Chondrocyte (in vitro differentiated cells): ENCODE results near the gene TRAF1. TPM values are rescaled to one million over a fixed set of nuclear protein-coding genes. Genes with fewer than 3 reads are reported as not detected.

ENCODE experiments used
- DNase-seq: peaks from one replicate; pipeline ENCODE4 v3.0.0; 2021; ENCODE audit warnings: mixed read lengths, low spot score
- H3K27ac Mint-ChIP-seq: one replicate; pipeline ENCODE4 v1.8.0; 2021; ENCODE audit warnings: mild to moderate bottlenecking, moderate library complexity, mixed read lengths; ENCODE audit not compliant: unreplicated experiment
- H3K27me3 Mint-ChIP-seq: 2 replicates; pipeline ENCODE4 v1.8.0; 2021; ENCODE audit warnings: low read depth, mixed read lengths
- H3K36me3 Mint-ChIP-seq: 2 replicates; pipeline ENCODE4 v1.8.0; 2021; ENCODE audit warnings: low read depth, mixed read lengths
- H3K4me1 Mint-ChIP-seq: 2 replicates; pipeline ENCODE4 v1.8.0; 2021; ENCODE audit warnings: low read depth, mild to moderate bottlenecking, mixed read lengths
- H3K4me3 Mint-ChIP-seq: one replicate; pipeline ENCODE4 v1.8.0; 2021; ENCODE audit warnings: mild to moderate bottlenecking, moderate library complexity, mixed read lengths; ENCODE audit not compliant: unreplicated experiment
- H3K9me3 Mint-ChIP-seq: 2 replicates; pipeline ENCODE4 v1.8.0; 2021; ENCODE audit warnings: low read depth, mixed read lengths
- total RNA-seq: library from RNA; stranded (reverse); gene quantifications from 3 replicates; pipeline ENCODE4 v1.2.1, GENCODE V29; 2021
- TF ChIP-seq, protein P1 (sequence below): fragments of 200-600 bp; sonication (generic); IDR thresholded peaks from 2 replicates; pipeline ENCODE4 v1.5.0; 2021; ENCODE audit warnings: antibody characterized with exemption, mild to moderate bottlenecking, moderate library complexity

The TRAF1 gene
- total RNA-seq, 1 donor from 2014 or later, result 10.8 TPM

DNA sequence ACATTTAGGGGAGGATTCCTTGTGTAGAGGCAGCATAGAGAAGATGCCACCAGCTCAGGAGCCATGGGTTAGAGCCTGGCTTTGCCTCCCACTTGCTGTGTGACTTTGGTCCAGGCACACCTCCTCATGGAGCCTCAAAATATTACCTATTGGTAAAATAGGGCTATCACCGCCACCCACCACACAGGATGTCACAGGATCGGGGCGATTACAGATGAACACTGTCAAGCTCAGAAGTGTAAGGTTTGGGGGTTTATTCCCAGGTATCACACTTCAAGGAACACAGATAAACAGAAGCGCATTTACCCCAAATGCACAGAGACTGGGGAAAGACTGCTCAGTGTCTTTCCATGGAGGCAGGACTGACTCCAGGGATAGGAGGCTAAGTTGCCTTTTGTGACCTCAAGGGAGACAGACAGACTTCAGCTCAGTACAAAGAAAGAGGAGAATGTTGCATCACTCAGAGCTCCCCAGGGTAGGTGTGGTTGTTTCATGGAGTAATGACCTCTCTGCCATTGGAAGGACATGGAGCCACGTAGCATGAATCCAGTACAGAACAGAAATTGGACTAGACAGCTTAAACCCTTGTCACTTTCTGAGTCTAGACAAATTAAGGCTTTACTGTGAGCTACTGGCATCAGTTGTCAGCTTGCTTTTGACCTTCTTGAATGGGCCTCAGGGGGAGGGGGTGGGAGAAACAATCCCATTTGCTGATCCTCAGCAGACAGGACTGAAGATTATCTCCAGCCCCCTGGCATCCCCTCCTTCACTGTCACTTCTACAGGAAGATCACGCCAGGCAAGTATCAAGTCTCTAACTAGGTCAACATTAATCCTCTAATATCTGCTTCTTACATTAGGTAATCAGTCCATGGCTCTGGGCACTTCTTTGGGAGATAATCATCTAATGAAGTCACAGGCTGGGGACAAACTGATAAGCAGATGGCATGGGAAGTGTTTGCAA is 6.5 kb downstream of the TRAF1 start:
- TF ChIP-seq, protein P1, sequence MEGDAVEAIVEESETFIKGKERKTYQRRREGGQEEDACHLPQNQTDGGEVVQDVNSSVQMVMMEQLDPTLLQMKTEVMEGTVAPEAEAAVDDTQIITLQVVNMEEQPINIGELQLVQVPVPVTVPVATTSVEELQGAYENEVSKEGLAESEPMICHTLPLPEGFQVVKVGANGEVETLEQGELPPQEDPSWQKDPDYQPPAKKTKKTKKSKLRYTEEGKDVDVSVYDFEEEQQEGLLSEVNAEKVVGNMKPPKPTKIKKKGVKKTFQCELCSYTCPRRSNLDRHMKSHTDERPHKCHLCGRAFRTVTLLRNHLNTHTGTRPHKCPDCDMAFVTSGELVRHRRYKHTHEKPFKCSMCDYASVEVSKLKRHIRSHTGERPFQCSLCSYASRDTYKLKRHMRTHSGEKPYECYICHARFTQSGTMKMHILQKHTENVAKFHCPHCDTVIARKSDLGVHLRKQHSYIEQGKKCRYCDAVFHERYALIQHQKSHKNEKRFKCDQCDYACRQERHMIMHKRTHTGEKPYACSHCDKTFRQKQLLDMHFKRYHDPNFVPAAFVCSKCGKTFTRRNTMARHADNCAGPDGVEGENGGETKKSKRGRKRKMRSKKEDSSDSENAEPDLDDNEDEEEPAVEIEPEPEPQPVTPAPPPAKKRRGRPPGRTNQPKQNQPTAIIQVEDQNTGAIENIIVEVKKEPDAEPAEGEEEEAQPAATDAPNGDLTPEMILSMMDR, result no peak
- peak overlapping the region; percentile 97 for H3K27ac Mint-ChIP-seq
- peaks cover 5% of the 10 kb centered on the region for H3K9me3 Mint-ChIP-seq
- H3K27me3 Mint-ChIP-seq, result no peaks in the 10 kb centered on the region
- DNase-seq, result no peak
- peaks cover 93% of the 10 kb centered on the region for H3K4me1 Mint-ChIP-seq
- H3K4me3 Mint-ChIP-seq, result peak overlapping the region; percentile 13
- peaks cover 5% of the 10 kb centered on the region for H3K36me3 Mint-ChIP-seq

DNA sequence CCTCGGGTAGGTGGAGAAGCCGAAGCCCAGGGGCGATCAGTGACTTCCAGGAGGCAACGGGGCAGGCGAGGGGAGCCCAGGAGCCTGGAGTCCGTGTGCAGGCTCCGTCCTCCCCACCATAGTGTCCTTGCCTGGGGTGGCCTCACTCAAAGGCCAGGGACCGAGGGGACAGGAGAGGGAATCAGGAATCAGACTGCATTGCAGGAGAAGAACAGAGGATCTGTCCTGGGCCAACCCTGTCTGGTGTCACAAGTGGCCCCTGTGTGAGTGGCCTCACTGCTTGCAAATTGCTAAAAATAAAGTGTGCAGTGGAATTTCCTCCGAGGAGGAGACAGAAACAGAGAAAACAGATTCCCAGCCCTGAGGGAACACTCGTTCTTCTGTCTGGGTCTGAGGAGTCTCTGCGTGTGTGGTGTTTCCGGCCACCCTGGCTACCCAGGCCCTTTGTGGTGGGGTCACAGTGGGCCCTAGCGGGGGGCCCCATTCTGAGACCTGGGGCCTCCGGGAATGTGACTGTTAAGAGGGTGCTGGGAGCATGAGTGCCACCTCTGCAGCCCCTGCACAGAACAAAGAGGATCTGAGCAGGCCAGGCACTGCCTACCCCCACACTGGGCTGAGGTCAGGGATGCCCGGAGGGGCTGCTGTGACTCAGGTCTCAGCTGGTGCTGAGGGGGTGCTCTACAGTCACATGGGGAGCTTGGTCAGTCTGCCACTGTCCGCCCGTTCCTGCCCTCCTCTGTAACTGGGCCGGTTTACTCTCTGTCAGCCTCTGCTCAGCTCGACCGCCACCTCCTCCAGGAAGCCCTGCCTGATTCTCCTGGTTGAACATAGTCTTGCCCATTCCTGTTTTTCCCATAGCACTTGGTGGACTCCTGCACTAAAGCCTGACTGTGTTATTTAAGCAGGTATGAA is 7.4 kb downstream of the TRAF1 start:
- H3K9me3 Mint-ChIP-seq, result peaks cover 5% of the 10 kb centered on the region
- DNase-seq, result no peak
- TF ChIP-seq, protein P1, result no peak
- H3K4me3 Mint-ChIP-seq, result peak overlapping the region; percentile 52
- H3K27ac Mint-ChIP-seq, result peak overlapping the region; percentile 97
- H3K36me3 Mint-ChIP-seq, result peaks cover 12% of the 10 kb centered on the region
- H3K27me3 Mint-ChIP-seq, result no peaks in the 10 kb centered on the region
- H3K4me1 Mint-ChIP-seq, result peaks cover 94% of the 10 kb centered on the region

DNA sequence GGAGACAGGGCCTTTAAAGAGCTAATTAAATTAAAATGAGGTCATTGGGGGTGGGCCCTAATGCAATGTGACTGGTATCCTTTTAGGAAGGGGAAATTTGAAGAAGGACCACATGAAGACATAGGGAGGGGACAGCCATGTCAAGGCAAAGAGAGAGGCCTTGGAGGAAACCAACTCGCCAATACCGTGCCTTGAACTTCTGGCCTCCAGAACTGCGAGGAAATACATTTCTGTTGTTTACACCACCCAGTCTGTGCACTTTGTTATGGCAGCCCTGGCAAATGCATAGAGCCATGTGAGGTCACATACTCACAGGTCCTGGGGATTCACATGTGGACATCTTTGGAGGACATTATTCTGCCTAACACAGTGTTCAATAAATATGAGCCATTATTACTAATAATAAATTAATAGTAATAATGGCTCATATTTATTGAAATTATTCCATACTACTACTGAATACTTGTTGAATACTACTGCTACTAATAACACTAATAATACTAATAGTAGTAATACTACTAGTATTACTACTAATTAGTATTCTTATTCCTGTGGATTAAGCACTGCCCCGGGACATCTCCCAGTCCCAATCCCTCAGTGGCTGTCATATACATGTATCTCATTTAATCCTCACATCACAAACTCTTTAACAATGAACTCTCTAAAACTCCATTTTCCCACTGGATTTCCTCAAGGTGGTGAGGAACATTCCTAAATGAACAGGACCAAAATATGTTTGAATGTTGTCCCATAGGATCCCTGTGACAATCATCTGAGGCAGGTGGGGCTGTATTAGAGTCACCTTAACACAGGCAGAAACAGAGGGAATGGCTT is 8.4 kb downstream of the TRAF1 start:
- Mint-ChIP-seq H3K4me1 (peaks cover 88% of the 10 kb centered on the region), H3K4me3 (no peak overlapping the region), H3K27ac (peak overlapping the region; percentile 97), H3K27me3 (no peaks in the 10 kb centered on the region), H3K9me3 (peaks cover 5% of the 10 kb centered on the region), H3K36me3 (peaks cover 12% of the 10 kb centered on the region)
- DNase-seq, result no peak
- TF ChIP-seq, protein P1, result no peak

DNA sequence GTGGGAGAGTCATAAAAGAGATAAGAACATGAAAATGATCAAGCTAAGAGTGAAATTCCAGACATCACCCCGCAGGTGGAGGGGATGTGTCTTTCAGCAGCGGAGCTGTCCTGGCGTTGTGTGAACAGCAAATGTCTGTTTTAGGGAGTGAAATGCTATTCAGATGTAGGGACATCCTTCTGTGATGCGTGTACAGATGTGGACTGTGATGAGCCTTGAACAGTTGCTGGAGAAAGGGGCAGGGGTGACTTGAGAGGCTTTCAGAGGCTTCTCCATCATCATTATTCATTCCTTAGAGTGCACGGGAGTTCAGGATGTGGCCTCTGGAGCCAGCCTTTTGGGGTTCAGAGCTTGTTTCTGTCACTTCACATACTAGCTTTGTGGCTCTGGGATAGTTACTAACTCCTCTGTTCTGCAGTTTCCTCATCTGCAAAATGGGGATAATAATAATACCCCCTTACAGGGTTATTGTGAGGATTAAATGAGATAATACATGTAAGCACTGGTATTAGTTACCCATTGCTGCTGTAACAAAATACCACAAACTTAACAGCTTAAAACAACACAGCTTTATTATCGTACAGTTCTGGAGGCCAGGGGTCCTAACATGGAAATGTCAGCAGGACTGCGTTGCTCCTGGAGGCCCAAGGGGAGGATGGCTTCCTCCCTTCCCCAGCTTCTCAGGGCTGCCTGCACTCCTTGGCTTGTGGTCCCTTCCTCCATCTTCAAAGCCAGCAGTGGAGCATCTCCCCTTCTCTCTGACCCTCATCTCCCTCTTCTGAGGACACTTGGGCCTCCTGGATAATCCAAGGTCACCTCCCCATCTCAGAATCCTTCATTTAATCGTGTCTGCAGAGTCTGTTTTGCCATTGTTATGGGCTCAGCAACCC is 9.4 kb downstream of the TRAF1 start:
- peak overlapping the region; percentile 94 for H3K27ac Mint-ChIP-seq
- H3K27me3 Mint-ChIP-seq, result no peaks in the 10 kb centered on the region
- peaks cover 78% of the 10 kb centered on the region for H3K4me1 Mint-ChIP-seq

More for the DNA sequence above, 9.4 kb downstream of the TRAF1 start:
- peak overlapping the region; percentile 31 for H3K4me3 Mint-ChIP-seq
- peaks cover 5% of the 10 kb centered on the region for H3K9me3 Mint-ChIP-seq
- no peak for DNase-seq
- H3K36me3 Mint-ChIP-seq, result peaks cover 19% of the 10 kb centered on the region
- TF ChIP-seq, protein P1, result no peak
